ENCODE results near the gene POFUT2.

The POFUT2 gene

DNA sequence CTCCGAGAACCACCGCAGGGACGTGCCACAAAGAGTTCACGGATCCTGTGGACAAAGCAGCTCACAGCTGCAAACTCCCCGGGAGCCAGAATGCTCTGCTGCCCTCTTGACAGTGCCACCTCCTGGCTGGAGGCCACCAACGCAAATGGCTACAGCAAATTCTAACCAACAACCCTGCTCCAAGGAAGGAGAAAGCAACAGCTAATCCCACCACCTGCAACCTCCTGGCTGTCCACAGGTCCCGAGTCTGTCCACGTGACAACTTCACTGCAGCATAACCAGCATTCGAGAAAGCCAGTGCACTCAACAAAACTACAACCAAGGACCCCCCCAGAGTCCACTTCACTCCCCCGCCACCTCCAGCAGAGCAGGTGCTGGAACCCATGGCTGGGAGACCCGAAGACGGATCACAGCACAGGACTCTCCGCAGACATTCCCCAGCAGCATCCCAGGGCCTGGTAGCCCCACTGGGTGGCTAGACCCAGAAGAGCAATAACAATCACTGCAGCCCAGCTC, 17.3 kb downstream of the POFUT2 start:
- TF ChIP-seq, protein P1, sequence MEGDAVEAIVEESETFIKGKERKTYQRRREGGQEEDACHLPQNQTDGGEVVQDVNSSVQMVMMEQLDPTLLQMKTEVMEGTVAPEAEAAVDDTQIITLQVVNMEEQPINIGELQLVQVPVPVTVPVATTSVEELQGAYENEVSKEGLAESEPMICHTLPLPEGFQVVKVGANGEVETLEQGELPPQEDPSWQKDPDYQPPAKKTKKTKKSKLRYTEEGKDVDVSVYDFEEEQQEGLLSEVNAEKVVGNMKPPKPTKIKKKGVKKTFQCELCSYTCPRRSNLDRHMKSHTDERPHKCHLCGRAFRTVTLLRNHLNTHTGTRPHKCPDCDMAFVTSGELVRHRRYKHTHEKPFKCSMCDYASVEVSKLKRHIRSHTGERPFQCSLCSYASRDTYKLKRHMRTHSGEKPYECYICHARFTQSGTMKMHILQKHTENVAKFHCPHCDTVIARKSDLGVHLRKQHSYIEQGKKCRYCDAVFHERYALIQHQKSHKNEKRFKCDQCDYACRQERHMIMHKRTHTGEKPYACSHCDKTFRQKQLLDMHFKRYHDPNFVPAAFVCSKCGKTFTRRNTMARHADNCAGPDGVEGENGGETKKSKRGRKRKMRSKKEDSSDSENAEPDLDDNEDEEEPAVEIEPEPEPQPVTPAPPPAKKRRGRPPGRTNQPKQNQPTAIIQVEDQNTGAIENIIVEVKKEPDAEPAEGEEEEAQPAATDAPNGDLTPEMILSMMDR (conservative IDR thresholded peaks at IDR 0.05) = peak; percentile 76
- no peak overlapping the region for H3K27ac ChIP-seq

DNA sequence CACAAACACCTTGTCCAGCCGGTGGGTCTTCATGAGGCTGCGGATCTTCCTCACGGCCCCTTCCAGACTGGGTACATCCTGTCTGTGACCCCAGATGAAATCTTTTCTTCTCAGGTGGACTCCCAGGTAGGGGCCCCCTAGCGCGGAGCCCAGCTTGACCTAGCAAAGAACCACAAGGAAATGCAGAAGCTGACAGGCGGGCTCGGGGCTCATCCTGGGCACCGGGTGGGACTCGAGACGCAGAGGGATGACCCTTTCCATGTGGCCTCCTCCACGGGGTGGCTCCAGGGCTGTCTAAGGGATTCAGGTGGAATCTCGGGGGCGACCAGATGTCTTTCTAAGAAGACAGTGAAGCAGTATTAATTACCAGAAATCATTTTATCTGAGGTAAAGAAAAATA, 17.8 kb downstream of the POFUT2 start:
- TF ChIP-seq, protein P1 (conservative IDR thresholded peaks at IDR 0.05) = no peak
- H3K27ac ChIP-seq = no peak overlapping the region

DNA sequence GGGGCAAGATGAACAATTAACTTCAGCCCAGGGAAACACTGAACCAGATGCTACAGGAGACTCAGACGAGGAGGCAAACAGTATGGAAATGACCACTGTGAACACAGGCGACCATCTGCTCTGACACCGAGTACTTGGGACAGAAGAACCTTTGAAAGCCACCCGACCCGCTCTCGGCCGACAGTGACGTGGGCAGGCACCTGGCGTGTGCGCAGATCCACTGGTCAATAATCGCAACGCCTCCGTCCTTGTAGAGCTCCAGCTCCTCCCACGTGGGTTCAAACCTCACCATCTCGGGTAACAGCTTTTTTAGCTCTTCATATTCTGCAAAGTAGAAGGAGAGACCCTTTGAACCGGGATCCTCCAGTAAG, 20.3 kb downstream of the POFUT2 start:
- TF ChIP-seq, protein P1 (conservative IDR thresholded peaks at IDR 0.05) = no peak
- H3K27ac ChIP-seq = no peak overlapping the region

DNA sequence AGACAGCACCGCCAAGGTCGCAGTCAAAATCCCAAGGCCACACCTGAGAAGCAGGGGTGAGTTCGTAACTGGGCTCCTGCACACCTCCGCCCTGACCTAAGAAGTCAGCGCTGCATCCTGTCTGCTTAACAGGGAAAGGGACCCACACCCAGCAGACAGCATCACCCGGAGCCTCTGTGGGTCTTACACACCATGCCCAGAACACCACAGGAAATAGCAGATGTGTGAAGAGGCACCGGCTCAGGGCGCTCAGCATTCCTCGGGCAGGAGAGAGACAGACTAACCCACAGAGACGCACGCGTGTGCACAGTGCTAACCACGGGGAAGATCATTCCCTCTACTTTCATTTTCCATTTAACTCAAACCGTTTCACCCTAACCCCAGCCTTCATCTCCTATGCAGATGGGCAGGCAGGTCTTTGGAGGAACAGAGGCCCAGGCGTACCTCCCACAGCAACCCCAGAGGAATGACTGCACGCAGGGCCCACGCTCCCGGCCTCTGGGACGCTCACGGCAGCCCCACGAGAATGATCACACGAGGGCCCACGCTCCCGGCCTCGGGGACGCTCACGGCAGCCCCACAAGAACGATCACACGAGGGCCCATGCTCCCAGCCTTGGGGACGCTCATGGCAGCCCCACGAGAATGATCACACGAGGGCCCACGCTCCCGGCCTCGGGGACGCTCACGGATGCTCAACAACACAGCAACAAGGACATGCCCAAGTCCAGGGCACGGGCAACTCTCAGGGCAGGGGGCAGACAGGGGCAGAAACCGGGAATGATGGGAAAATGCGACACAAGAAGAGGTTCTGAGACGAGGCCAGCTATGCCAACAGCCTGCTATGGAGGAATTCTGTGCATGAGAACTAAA, 20.9 kb downstream of the POFUT2 start:
- H3K27ac ChIP-seq = no peak overlapping the region
- TF ChIP-seq, protein P1 (conservative IDR thresholded peaks at IDR 0.05) = no peak

DNA sequence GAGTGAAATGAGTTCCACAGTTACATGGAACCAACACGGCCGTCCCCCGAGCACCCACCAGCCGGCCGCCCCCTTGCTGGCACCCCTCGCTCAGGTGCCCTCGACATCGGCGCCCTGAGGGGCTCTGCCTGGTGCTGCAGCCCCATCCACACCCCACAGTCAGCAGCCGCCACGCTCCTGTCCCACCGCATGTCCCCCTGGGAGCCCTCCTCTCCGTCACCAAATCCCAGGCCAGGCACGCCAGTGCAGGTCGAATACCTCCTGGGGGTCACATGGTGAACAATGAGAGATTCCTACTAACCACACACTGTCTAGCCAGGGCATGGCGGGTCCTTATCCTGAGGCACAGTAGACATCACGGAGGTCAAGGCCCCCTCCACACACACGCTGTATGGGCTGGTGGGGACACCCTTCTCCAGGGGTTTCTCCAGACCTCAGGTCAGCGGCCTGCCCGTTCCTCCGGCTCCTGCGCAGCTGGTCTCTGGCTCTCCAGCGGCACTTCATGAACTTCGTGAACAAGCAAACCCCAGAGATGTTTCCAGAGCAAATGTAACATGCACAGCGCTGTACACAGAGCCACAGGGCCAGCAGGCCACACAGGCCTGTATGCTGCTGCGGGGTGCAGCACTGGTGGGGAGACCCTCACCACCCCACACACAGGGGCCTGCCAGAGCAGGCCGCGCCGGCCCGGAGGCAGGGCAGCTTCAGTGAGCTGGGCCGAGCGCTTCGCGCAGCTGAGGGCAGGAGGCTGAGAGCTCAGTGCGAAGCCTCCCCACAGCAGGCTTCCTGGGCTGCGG, 21.8 kb downstream of the POFUT2 start:
- TF ChIP-seq, protein P1 (conservative IDR thresholded peaks at IDR 0.05) = no peak
- no peak overlapping the region for H3K27ac ChIP-seq

DNA sequence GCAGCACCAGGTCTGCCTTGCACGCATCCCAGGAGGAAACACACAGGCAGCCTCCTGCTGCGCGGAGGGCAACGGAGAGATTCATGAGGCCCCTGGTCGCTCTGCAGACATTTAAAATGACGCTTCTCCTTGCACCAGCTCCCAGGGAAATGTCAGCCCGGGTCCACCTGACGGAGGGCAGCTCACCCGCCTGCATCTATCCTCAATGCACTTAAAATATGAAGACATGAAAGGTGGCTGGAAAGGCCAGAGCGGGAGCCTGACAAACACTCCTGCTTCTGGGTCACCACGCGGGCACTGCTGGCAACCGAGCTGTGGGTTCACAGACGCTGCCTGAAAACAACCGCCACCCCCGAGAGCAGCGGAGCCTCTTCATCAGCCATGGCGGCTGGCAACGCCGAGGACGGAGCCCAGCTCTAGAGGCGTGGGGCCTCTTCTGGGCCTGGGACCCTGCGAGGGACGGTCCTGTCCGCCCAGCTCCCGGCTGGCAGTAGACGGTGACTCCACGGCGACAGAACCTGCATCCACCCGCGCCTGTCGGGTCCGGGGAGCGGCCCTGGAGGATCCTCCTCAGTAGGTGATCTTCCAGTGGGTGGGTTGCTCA, 22.7 kb downstream of the POFUT2 start:
- H3K27ac ChIP-seq = no peak overlapping the region
- TF ChIP-seq, protein P1 (conservative IDR thresholded peaks at IDR 0.05) = no peak

Data from VCaP (cell line).